Measurements from ENCODE around the gene GNB1L.

- TF ChIP-seq CTCF (IDR thresholded peaks at IDR 0.05; ENCODE audit: insufficient read depth, low read length) (no peak), POLR2AphosphoS5 (IDR thresholded peaks at IDR 0.05; ENCODE audit: low read depth) (no peak), REST (IDR thresholded peaks at IDR 0.05; ENCODE audit: insufficient replicate concordance, low read depth) (no peak), GABPA (IDR thresholded peaks at IDR 0.05; ENCODE audit: low read depth) (no peak), SPI1 (IDR thresholded peaks at IDR 0.05; ENCODE audit: borderline replicate concordance, low read depth) (no peak)
These were observed 32.7 kb upstream of the GNB1L start for GRCh38 chr22:19887256-19887985.
